Measurements from ENCODE around the gene MMP13.

- TF ChIP-seq EZH2 (IDR thresholded peaks at IDR 0.05) (no peak), FOXP2 (optimal IDR thresholded peaks at IDR 0.05; ENCODE audit: control extremely low read depth, extremely low read length, insufficient read depth) (no peak)
These were observed 20.8 kb downstream of the MMP13 start for GRCh38 chr11:102934735-102935134.

Measured in SK-N-MC (cell line).